ENCODE data around the gene IL7R. TPM values are rescaled to one million over a fixed set of nuclear protein-coding genes. Genes with fewer than 3 reads are reported as not detected.

Gene IL7R
- total and polyA plus RNA-seq, 8 donors, result 3.9 to 144 (median 9.0) TPM

DNA sequence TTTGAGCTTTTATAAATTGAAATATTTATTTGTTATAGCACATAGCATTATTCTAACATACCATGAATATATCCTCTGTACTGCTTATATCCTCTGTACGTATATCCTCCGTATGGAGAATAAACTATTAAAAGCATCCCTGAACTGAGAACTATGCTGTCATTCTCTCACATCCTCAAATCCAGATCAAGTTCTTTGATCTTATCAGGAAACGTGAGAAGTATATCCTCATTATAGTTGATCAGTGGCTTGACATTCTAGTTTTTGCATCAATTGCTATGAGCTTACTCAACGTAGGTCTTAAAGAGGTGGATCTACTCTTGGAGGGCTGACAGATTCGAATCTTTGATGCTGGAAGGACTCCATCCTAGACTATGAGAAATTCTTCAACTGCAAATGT is 37.4 kb downstream of the IL7R start:
- TF ChIP-seq, protein P1, sequence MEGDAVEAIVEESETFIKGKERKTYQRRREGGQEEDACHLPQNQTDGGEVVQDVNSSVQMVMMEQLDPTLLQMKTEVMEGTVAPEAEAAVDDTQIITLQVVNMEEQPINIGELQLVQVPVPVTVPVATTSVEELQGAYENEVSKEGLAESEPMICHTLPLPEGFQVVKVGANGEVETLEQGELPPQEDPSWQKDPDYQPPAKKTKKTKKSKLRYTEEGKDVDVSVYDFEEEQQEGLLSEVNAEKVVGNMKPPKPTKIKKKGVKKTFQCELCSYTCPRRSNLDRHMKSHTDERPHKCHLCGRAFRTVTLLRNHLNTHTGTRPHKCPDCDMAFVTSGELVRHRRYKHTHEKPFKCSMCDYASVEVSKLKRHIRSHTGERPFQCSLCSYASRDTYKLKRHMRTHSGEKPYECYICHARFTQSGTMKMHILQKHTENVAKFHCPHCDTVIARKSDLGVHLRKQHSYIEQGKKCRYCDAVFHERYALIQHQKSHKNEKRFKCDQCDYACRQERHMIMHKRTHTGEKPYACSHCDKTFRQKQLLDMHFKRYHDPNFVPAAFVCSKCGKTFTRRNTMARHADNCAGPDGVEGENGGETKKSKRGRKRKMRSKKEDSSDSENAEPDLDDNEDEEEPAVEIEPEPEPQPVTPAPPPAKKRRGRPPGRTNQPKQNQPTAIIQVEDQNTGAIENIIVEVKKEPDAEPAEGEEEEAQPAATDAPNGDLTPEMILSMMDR (IDR thresholded peaks at IDR 0.05), result no peak
- H3K4me3 ChIP-seq, result no peak overlapping the region
- no peaks in the 10 kb centered on the region for H3K9me3 ChIP-seq
- H3K4me1 ChIP-seq, result no peaks in the 10 kb centered on the region
- no peaks in the 10 kb centered on the region for H3K36me3 ChIP-seq
- H3K27me3 ChIP-seq, result no peaks in the 10 kb centered on the region
- intact Hi-C loops (cut with DNase I), result no loop called here
- DNase-seq, result no peak
- ATAC-seq, result no peak
- no peak overlapping the region for H3K27ac ChIP-seq

GRCh38 chr5:35898952-35899660 is 42.4 kb downstream of the IL7R start:
- intact Hi-C loops (cut with DNase I), result no loop called here
- no peaks in the 10 kb centered on the region for H3K27me3 ChIP-seq

GRCh38 chr5:35899800-35900199 is 43.1 kb downstream of the IL7R start:
- ATAC-seq (no peak), DNase-seq (no peak)
- Histone ChIP-seq H3K4me1 (no peaks in the 10 kb centered on the region), H3K36me3 (no peaks in the 10 kb centered on the region), H3K4me3 (no peak overlapping the region), H3K27me3 (no peaks in the 10 kb centered on the region), H3K27ac (no peak overlapping the region), H3K9me3 (no peaks in the 10 kb centered on the region)
- TF ChIP-seq, protein P1 (IDR thresholded peaks at IDR 0.05), result no peak
- intact Hi-C loops (cut with DNase I), result no loop called here

More at GRCh38 chr5:35898952-35899660, 42.4 kb downstream of the IL7R start:
- TF ChIP-seq, protein P1 (IDR thresholded peaks at IDR 0.05), result no peak
- H3K4me1 ChIP-seq, result no peaks in the 10 kb centered on the region
- H3K27ac ChIP-seq, result no peak overlapping the region
- ATAC-seq (no peak), DNase-seq (no peak)
- no peaks in the 10 kb centered on the region for H3K9me3 ChIP-seq
- H3K4me3 ChIP-seq, result no peak overlapping the region
- H3K36me3 ChIP-seq, result no peaks in the 10 kb centered on the region

DNA sequence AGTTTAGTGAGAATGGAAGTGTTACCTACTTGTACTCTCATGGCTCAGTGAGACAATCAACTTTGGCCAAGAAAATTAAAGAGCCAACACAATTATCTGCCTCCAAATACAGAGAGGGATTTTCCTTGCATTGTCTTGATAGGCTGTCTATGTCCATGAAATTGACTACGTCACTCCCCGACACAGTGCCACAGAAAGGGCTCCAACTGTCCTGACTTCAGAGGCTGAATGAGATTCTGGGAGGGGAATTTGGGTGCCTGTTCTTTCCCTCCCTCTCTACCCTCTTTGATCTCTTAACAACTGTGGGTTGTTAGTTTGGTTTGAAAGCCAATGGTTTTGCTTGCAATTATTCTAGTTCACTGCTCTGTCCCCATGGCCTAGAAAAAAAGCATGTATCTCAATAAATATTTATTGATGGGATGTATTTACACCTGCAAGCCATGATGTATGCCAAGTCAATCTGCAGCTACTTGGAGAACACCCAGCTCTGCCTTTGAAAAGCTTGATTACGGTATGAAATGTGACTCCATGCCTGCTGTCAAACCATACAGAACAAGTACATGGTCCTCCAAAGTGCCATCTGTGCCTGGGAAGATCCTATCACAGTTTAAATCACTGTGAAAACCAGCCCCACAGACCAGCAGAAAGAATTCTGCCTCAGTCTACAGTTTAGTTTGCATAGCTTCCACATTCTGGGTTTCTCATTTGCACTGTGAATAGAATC is 44.4 kb downstream of the IL7R start:
- Histone ChIP-seq H3K4me1 (no peaks in the 10 kb centered on the region), H3K9me3 (no peaks in the 10 kb centered on the region), H3K36me3 (no peaks in the 10 kb centered on the region), H3K4me3 (no peak overlapping the region), H3K27ac (no peak overlapping the region), H3K27me3 (no peaks in the 10 kb centered on the region)
- DNase-seq, result no peak
- ATAC-seq, result no peak
- intact Hi-C loops (cut with DNase I), result no loop called here
- TF ChIP-seq, protein P1 (IDR thresholded peaks at IDR 0.05), result no peak

- DNase-seq (no peak), ATAC-seq (no peak)
- TF ChIP-seq, protein P1 (IDR thresholded peaks at IDR 0.05), result no peak
- no peak overlapping the region for H3K27ac ChIP-seq
- H3K4me3 ChIP-seq, result no peak overlapping the region
- no peaks in the 10 kb centered on the region for H3K27me3 ChIP-seq
- H3K4me1 ChIP-seq, result no peaks in the 10 kb centered on the region
- H3K36me3 ChIP-seq, result no peaks in the 10 kb centered on the region
- intact Hi-C loops (cut with DNase I), result no loop called here
- no peaks in the 10 kb centered on the region for H3K9me3 ChIP-seq
Measured at GRCh38 chr5:35902046-35902672, 45.5 kb downstream of the IL7R start.
